IPS-NIHi7 (cell line): ENCODE results near the gene TLE1.

Experiments
- DNase-seq: peaks from one replicate; pipeline ENCODE4 v3.0.0; 2012; ENCODE audit warnings: mixed read lengths; ENCODE audit errors: extremely low spot score

The TLE1 gene

DNA sequence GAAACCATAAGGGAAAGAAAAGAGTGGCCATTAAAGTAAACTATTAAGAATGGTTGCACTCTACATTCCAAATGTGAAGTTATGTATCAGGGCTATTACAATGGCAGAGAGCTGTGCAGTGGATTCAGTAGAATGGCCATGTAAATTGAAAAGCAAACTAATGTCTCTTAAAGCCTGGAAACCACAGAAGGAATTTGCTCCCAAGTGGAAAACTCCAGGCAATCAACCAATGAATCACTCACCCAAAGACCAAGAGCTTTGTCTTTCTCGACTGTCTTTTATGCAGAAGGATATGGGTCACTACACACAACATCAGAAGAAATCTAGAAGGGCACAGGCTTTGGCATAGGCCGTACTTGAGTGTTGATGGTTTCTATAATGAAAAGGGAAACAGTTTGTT, 114.9 kb downstream of the TLE1 start:
- DNase-seq = no peak

DNA sequence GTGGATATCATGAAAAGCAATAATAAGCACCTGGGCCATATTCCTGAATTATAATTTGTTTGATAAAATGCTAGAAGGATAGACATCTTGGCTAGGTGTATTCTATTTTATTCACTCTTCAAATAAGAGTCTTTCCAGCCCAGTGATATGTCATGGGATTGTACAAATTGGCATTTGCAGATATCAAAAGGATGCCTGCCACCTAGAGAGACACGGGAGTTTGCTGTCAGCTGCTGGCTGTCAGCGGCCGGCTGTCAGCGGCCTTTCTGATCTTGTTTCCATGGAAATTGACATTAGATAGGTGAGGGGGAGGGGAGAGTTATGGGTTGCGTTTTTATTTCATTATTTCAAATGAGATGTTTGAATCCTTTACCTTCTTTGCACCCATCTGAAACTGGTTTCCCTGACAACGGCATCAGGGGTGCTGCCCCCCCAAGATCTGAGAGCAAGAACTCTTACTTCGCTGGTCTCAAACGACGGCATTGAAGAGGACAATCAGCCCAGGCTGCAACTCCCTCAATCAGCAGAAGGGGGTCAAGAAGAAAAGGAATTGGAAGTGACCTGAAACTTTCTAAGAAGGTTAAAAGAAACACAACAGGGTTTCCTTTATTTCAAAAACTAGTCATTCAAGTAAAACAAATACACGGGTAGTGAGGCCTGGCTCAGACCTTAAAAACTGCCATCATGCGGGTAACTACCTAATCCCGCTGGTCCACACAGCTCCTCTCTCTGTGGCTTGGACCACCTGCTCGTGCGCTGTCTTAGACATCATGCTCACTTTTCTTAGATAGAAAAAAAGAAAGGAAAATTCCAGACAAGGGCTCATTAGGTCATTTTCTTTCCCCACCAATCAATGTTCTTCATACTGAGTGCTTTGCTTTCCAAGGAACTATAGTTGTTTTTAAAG, 115.7 kb downstream of the TLE1 start:
- no peak for DNase-seq

DNA sequence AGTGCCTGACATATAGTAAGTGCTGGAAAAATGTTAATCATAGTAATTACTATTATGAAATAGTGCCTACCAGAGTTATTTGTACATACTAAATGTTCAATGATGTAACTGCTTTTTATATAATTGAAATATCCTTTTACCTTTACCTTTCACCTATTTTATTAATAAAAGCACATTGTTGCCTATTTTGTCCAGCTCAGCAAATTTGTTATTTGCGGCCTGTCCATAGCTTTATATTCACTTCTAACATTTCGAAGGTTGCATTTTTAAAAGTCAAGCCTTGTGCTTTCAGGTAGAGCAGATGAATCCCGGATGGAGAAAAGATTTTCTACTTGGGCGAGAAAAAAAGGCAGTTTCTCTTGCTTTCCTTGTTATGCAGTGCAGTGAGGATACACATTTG, 119.3 kb downstream of the TLE1 start:
- no peak for DNase-seq

DNA sequence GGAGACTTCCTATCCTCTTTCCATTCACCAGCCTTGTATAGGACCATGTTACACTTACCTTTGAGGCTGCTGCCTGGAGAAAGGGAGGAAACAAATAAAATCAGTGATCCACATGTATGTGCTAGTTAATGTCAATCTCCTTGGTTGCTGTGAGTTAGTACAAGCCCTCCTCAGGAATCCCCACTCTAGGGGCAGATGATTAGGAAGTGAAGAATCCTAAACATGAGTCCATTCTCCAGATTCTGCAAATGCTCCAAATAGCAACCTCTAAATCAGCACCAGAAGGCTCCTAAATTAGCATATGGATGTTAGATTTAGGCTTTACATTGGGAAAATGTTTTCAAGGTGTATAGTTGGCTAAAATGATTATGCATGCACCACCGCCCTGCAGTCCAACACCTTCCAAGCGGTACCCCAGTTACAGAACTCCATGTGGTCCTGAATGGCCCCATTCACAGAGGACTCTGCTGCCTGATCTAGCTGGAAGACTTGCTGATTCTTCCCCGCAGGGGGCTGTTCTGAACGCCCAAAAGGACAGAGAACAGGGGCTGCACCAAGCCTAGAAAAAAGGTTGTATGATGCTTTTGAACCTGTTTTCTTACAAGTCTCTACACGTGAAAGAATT, 123.2 kb downstream of the TLE1 start:
- DNase-seq = no peak

DNA sequence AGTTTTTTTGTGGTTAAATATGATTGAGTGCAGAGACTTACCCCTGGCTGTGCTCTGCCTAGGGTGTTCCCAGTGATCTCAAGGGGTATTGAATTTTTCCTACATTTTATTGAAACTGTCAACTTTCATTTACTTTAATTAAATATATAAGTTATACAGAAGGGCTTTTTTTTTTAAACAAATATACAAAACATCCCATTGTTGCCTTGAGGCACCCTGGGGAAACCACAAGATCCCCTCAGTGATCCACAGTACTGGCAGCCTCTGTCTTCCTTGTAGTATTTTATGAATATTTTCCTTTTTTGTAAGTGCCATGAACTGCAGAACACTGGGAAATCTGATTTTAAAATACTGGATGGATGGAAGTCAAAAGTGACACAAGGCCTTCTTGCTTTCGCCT, 123.7 kb downstream of the TLE1 start:
- no peak for DNase-seq

DNA sequence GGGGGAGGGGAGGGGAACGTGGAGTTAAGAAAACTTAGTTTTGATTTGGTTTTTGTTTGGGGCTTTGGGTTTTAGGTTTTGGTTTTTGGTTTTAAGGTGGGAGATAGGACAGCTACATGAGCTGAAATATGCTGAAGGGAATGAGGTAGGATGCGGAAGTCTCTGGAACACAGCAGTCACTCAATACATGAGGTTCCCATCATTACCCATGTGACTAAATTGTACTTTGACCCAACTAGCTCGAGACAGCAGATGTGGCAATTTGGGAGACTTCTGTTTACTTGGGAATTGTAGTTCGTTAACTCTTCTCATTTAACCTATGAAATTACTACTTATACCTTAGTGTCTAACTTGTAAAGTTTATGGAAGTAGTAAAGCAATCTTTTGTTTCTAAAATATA, 124.2 kb downstream of the TLE1 start:
- DNase-seq = no peak

DNA sequence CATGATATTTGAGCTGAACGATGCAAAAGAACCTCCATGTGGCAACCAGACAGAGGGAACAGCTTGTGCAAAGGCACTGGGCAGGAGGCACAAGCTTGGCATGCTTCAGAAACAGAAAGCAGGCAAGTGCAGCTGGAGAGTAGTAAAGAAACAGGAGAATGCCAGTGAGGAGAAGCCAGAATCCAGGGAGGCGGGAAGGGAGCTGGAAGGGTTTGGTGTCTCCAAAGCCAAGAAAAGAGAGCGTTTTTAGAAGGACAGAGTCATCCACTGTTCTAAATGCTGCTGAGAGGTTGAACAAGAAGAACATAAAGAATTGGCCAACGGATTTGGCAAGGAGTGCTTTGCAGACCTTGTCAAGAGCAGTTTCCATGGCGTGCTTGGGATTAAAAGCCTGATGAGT, 124.7 kb downstream of the TLE1 start:
- no peak for DNase-seq

DNA sequence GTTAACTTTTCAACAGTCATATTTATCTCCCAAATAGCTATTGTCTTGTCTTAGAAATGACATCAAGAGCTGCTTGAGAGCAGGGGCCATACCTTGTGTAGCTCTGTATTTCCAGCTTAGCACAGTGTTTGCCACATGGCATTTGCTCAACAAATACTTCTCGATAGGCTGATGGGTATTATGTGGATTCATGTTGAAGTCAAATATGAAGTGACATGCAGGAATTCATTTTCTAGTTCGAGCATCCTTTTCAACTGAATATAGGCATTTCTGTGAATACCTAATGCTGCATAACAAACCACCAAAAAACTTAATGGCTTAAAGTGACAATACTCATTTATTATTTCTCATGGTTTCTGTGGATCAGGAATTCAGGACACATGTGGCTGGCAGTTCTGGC, 125.6 kb downstream of the TLE1 start:
- DNase-seq = no peak

DNA sequence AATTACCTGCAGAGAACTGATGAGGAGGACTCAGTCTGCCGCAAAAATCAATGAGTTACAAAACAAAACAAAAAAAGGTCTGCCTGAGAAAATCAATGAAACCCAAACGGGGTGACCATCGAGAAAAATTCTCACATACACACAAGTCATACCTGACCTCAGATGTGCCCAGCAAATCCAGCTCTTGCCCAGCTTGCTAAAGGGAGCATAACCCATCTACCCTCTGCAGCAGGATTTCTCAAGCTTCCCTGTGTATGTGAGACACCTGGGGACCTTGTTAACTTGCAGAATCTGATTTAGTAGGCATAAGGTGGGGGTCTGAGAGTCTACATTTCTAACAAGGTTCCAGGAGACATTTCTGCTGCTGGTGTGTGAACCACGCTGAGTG, 126.3 kb downstream of the TLE1 start:
- no peak for DNase-seq

DNA sequence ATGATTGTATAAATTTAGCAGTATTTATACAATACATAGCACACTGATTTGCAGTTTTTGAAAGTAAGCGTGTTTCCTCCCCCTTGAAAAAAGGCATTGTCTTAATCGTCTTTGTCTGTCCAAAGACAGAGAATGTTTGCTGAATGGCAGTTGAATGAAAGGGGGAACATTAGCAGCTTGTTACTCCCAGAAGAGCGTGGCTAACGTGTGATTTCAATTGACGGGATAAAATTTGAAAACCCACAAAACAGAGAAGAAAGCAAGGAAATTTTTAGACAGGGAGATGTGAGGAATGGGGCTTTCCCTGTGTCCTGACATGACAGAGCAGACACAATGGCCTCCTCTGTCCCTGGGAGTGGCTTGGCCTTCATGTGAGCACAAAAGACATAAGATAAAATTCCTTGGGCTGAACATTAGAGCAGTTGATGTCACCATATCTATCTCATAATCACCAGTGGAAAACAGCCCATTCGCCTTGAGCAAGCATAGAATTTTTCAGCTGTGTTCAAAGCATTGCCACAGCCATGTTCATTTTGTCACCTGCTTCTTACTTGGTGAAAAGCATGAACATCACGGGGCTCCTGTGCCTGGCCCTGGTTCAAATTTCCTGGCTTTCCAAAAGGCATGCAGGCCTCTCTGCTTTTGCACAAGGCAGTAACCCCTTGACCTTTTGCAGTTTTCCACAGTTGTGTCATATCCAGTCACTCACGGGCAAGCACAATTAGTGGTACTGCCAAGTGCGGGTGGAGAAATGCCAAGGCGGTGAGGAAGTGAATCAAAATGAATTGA, 126.9 kb downstream of the TLE1 start:
- DNase-seq = no peak

DNA sequence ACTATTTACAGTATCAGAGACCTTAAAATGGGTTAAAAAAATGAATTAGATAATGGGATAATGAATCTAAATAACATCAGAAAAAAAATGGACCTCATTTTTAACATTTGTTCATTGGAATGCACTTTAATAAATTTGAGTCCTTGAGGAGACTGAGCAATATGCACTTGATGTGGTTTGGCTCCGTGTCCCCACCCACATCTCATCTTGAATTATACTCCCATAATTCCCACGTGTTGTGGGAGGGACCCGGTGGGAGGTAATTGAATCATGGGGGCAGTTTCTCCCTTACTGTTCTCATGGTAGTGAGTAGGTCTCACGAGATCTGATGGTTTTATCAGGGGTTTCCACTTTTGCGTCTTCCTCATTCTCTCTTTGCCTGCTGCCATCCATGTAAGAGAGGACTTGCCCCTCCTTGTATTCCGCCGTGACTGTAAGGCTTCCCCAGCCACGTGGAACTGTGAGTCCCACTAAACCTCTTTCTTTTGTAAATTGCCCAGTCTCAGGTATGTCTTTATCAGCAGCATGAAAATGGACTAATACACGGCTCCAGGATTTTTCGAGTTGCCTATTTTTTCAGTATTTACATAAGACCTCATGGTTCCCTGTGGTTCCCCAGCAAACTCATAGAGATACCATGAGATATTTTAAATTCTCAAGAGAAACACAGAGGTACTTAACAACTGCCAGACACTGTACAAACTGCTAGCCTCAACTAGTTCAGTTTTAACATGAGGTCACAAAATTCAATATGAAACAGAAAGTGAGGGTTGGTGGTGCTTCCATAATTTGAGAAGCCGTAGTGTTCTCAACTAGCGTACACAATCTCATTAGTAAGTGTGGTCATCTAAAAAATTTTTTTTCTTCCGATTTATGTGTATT, 128.3 kb downstream of the TLE1 start:
- no peak for DNase-seq

DNA sequence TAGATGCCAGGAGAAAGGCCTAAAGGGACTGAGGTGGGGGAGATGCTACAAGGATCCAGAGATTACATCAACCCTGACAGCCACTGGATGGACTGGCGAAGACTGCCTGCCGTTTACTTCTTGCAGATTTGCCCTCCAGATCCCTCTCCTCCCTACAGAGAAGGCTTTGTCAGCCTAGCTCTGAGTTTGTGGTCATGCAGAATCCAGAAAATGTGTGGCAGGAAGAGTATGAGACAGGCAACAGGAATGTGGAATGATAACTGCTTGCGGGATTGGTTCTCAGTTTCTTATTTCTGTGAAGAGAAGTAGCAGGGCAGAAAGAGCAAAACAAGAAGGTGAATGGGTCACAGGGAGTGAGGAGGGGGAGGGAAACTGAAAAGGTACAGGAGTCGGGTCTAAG, 129.6 kb downstream of the TLE1 start:
- no peak for DNase-seq

DNA sequence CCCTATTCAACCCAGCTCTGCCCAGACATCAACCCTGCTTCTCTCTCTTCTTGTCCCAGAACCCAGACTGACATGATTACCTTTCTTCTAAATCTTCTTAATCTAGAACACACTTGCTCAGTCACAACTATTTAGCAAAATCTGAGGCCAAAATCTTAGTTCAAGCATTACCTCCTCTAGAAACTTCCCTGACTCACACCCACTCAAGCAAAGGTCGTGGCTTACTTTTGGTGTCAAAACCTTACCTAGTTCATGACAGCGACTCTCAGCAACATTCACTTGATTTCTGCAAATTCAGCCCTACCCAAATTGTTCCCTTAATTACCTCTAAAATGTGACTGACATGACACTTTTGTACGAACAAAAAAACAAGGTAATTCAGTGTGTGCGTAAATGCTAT, 130.2 kb downstream of the TLE1 start:
- DNase-seq = no peak

DNA sequence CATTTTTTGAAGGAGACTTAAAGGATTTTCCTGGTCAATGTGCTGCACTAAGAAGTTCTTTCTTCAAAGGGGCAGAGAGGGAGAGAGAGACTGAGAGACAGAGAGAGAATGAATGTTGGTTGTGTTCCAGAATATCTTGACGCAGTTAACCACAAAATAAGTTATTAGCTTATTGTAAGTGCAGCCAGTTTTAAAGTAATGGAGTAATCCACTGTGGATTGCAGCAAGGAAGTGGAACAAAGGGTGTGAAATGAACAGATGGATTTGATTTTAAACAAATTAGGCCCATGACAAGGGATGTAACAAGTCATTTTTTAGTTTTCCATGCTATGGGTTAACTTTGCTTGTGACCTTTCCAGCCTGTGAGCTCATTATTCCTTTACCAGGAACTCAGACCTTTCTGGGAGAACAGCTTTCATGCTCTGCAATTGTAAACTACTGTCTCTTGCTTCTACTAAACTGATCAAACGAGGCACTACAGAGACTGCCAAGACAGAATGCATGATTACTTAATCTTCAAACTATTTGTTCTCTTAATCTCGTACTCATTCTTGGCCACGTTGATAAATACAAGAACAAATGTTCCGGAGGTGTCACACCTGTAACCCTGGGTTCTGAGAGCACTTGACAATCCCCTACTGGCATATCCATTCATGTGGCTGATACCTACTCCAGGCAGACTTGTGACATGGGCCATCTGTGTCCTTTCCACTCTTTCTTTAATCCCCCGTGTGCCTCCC, 131.1 kb downstream of the TLE1 start:
- no peak for DNase-seq

DNA sequence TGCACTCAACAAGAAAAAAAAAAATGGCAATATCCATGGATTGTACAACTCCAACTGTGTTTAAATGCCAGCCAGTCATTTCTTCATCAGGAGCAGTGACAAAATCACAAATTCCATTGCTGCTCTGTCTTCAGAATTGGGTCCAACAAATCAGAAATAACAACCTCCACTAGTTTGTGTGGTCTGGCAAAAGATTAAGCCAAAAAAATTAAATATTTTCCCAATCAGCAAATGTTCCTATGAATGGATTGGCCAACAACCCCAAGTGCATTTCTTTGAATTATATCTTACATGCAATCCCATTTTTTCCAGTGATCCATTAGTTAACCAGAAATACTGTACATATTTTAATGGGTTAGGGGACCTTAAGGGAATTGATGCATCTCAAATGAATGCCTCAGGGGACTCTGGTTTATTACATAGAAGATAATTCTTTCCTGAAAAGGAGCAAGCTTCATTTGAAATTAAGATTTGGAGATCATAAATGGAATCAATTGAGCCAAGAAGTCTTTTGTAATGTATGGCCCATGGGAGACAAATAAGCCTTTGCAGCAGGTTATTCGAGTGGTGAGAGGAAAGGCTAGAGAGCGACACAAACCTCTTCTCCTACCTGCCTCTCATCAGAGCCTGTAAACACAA, 131.8 kb downstream of the TLE1 start:
- no peak for DNase-seq

DNA sequence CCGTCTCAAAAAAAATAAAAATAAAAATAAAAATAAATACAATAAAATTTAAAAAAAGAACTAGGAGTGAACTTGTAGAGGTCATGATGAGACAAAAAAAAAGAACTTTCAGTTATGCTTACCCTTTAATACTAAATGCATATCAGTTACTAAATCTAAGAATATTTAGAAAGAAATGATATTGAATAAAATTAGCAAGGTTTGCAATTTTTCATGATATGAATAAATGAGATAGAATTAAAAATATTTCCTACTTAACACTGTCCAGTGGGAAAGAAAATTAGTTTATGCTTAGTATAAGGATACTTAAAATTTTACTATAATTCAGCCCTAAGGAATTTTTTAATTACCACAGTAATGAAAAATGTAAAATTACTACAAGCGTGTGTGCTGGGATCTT, 132.4 kb downstream of the TLE1 start:
- DNase-seq = no peak

DNA sequence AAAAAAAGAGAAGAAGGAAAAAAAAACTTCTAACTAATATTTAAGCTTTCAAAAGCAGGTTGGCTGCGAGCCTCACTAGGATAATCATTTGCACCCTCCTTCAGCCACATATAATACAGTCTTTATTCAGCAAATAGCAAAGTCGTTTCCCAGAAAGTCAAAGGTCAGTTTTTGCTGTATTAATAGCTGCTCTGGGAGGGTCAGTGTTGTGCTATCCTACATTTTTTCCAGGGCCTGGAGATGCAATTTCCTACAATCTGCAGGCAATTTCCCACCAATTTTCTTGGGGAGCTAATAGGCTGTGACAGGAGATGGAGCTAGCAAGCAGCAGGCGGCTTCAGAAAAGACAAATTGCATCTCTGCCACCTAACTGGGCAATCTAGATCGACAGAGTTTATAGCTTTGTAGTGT, 136.8 kb downstream of the TLE1 start:
- DNase-seq = no peak

DNA sequence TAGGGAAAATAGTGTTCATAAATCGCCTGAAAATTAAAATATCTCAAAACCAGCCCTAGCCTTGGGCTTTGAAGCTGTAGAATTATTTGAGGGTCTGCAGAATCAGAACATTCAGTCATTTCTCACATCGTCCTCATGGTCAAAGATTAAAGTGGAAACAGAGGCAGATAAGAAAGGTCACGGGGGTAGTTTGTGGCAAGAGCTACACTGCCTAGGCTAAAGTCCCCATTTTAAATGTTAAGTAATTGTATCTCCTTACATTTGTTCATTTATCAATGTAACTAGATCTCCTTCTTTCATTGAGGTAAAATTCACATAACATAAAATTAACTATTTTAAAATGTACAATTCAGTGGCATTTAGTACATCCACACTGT, 139.2 kb downstream of the TLE1 start:
- DNase-seq = no peak

DNA sequence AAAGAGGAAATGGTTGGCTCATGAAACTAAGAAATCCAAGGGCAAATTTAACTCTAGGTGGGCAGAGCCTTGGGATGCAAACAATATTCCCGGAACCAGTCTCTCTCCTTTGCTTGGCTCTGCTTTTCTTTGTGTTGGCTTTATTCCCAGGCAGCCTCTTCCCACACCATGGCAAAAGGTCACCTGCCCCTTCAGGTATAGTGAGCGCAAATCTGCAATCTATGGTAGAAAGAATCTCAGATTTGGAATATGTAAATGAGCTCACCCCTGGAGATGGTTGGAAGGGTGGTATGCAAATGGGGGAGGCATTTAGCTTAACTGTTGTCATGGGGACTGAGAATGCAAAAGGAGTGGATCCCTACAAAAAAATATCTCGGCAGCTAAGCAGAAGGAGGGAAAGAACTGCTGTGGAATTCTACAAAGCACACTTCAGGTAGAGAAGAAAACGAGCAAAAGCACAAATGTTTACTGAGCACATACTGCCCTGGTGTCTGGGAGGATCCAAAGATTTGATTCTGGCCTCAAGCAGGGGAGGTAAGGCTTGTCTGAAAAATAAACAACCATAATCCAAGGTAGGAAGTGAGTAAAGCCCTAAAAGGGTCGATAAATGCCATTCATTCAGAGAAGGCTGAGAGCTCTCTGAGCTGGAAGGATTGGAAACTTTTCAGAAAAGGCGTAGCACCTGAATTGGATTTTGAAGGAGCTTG, 139.7 kb downstream of the TLE1 start:
- peak; percentile 31 for DNase-seq

DNA sequence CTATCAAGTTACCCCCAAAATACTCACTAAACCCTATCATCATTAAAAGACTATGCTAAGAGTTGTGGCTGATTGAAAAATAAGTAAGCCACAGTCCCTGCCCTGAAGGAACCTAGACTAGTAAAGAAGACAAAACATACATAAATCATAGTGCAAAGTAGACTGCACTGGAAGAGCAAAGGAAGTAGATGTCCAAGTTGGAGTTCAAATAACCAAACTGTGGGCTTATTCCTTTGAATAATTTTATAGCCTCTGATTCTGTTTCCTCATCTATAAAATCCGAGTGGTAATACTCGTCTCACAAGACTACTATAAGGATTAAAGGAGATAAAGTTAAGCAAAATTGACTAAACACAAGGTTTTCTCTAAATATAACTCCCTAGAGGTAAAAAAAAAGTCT, 140.4 kb downstream of the TLE1 start:
- no peak for DNase-seq
